ENCODE data around the gene COL18A1.

COL18A1 gene

GRCh38 chr21:45477176-45478114 lies 72.5 kb downstream of the COL18A1 start:
- no peak for DNase-seq (ENCODE audit: insufficient read length, low spot score)
- FAIRE-seq: no peak

DNA sequence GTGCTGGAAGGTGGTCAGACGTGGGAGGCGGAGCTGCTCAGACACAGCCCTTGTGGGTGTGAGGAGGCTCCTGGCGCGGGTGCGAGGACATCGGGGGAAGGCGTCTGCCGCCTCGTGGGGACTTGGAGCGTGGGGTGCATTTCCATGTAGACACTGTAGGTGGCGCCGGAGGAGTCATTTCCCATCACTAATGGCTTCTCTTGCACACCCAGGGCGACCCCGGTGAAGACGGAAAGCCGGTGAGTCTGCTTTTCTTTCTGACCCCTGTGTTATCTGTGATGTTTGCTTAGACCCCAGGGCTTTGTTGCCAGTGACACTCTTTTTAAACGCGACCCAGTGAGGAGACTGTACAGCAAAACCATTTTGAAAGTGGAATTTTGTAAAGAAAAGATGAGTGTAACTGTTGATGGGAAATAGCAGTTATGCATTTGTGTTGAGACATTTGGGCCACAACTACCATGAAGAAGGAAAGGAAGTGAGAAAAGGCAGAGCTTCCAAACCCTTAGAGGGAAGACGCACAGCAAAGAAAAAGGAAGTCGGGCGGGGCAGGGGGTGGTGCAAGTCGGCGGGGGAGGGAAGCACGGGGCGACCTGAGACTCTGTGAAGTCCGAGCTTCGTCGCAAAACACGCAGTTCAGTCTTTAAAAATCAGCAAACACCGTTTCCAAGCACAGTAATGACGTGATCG lies 73.3 kb downstream of the COL18A1 start:
- FAIRE-seq (no peak), DNase-seq (ENCODE audit: insufficient read length, low spot score) (peak; percentile 90)
- TF ChIP-seq, protein P1, sequence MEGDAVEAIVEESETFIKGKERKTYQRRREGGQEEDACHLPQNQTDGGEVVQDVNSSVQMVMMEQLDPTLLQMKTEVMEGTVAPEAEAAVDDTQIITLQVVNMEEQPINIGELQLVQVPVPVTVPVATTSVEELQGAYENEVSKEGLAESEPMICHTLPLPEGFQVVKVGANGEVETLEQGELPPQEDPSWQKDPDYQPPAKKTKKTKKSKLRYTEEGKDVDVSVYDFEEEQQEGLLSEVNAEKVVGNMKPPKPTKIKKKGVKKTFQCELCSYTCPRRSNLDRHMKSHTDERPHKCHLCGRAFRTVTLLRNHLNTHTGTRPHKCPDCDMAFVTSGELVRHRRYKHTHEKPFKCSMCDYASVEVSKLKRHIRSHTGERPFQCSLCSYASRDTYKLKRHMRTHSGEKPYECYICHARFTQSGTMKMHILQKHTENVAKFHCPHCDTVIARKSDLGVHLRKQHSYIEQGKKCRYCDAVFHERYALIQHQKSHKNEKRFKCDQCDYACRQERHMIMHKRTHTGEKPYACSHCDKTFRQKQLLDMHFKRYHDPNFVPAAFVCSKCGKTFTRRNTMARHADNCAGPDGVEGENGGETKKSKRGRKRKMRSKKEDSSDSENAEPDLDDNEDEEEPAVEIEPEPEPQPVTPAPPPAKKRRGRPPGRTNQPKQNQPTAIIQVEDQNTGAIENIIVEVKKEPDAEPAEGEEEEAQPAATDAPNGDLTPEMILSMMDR (IDR thresholded peaks at IDR 0.05; ENCODE audit: insufficient read depth, missing control alignments): peak; percentile 67

More at GRCh38 chr21:45477176-45478114, 72.5 kb downstream of the COL18A1 start:
- TF ChIP-seq, protein P1 (IDR thresholded peaks at IDR 0.05; ENCODE audit: insufficient read depth, missing control alignments): no peak

- FAIRE-seq (no peak), DNase-seq (ENCODE audit: insufficient read length, low spot score) (no peak)
- TF ChIP-seq, protein P1 (IDR thresholded peaks at IDR 0.05; ENCODE audit: insufficient read depth, missing control alignments): no peak
Measured at GRCh38 chr21:45478816-45479669, 74.1 kb downstream of the COL18A1 start.

- TF ChIP-seq, protein P1 (IDR thresholded peaks at IDR 0.05; ENCODE audit: insufficient read depth, missing control alignments): no peak
- FAIRE-seq (no peak), DNase-seq (ENCODE audit: insufficient read length, low spot score) (no peak)
Measured at GRCh38 chr21:45479691-45480675, 75.0 kb downstream of the COL18A1 start.

GRCh38 chr21:45480701-45481500 lies 75.9 kb downstream of the COL18A1 start:
- DNase-seq (ENCODE audit: insufficient read length, low spot score) (no peak), FAIRE-seq (no peak)
- TF ChIP-seq, protein P1 (IDR thresholded peaks at IDR 0.05; ENCODE audit: insufficient read depth, missing control alignments): no peak

Measured in D721Med (cell line).